ENCODE measurements around the gene WDR59.
"Not testable (repeated sequence)": the region's sequence is repeated elsewhere in the genome, so short reads cannot be mapped to it uniquely, and the experiment has no call there.

WDR59 gene

GRCh38 chr16:75011634-75012307, 26.8 kb upstream of the WDR59 start:
- peak; percentile 71 for DNase-seq (ENCODE audit: low spot score)

- no peak for DNase-seq (ENCODE audit: low spot score)
Observed at GRCh38 chr16:75010427-75010826, 25.5 kb upstream of the WDR59 start.

- DNase-seq (ENCODE audit: low spot score), result no peak
Observed at GRCh38 chr16:75007443-75007842, 22.5 kb upstream of the WDR59 start.

GRCh38 chr16:75005697-75006096, 20.8 kb upstream of the WDR59 start:
- no peak for DNase-seq (ENCODE audit: low spot score)

- no peak for DNase-seq (ENCODE audit: low spot score)
Observed at GRCh38 chr16:75004460-75004859, 19.5 kb upstream of the WDR59 start.

- DNase-seq (ENCODE audit: low spot score), result no peak
Observed at GRCh38 chr16:75003931-75004330, 19.0 kb upstream of the WDR59 start.

GRCh38 chr16:75002474-75002873, 17.6 kb upstream of the WDR59 start:
- DNase-seq (ENCODE audit: low spot score), result no peak

GRCh38 chr16:75000481-75001081, 15.7 kb upstream of the WDR59 start:
- DNase-seq (ENCODE audit: low spot score), result peak; percentile 46

GRCh38 chr16:74999609-75000480, 14.9 kb upstream of the WDR59 start:
- DNase-seq (ENCODE audit: low spot score), result peak; percentile 38

- DNase-seq (ENCODE audit: low spot score), result peak; percentile 36
Observed at GRCh38 chr16:74999219-74999608, 14.3 kb upstream of the WDR59 start.

- DNase-seq (ENCODE audit: low spot score), result peak; percentile 89
Observed at GRCh38 chr16:74998481-74999218, 13.7 kb upstream of the WDR59 start, which contains the start of gene ZNRF1. Gene ZNRF1 (plus strand): TSS chr16:74999024. CDS start chr16:74999672, 648 bp downstream.

- no peak for DNase-seq (ENCODE audit: low spot score)
Observed at GRCh38 chr16:74997042-74997491, 12.1 kb upstream of the WDR59 start.

- DNase-seq (ENCODE audit: low spot score), result no peak
Observed at GRCh38 chr16:74995986-74996385, 11.1 kb upstream of the WDR59 start.

- DNase-seq (ENCODE audit: low spot score), result peak; percentile 62
Observed at GRCh38 chr16:74991593-74992403, 6.9 kb upstream of the WDR59 start.

- no peak for DNase-seq (ENCODE audit: low spot score)
Observed at GRCh38 chr16:74991268-74991592, 6.3 kb upstream of the WDR59 start.

- DNase-seq (ENCODE audit: low spot score), result no peak
Observed at GRCh38 chr16:74990832-74991231, 5.9 kb upstream of the WDR59 start.

GRCh38 chr16:74989864-74990263, 4.9 kb upstream of the WDR59 start:
- DNase-seq (ENCODE audit: low spot score), result not testable (repeated sequence)

- no peak for DNase-seq (ENCODE audit: low spot score)
Observed at GRCh38 chr16:74987027-74987681, 2.2 kb upstream of the WDR59 start.

GRCh38 chr16:74984194-74984528, 762 bp downstream of the WDR59 start:
- DNase-seq (ENCODE audit: low spot score), result no peak

- no peak for DNase-seq (ENCODE audit: low spot score)
Observed at GRCh38 chr16:74982256-74982655, 2.7 kb downstream of the WDR59 start.

GRCh38 chr16:74975591-74975990, 9.3 kb downstream of the WDR59 start:
- DNase-seq (ENCODE audit: low spot score), result no peak
